Midbrain (tissue), 1 donor: Measurements from ENCODE around the gene SIGLEC1.

Experiments used
- DNase-seq: peaks from one replicate; lab custom pipeline; 2025; lab: John Stamatoyannopoulos, UW

The SIGLEC1 gene

GRCh38 chr20:3744806-3745685 lies 32.6 kb upstream of the SIGLEC1 start:
- no peak for DNase-seq

GRCh38 chr20:3744037-3744436 lies 31.6 kb upstream of the SIGLEC1 start:
- no peak for DNase-seq

GRCh38 chr20:3743251-3743650 lies 30.9 kb upstream of the SIGLEC1 start:
- no peak for DNase-seq

GRCh38 chr20:3741836-3742458 lies 29.5 kb upstream of the SIGLEC1 start:
- DNase-seq = no peak

GRCh38 chr20:3740615-3741301 lies 28.4 kb upstream of the SIGLEC1 start:
- DNase-seq = no peak

GRCh38 chr20:3739926-3740451 lies 27.6 kb upstream of the SIGLEC1 start:
- DNase-seq = no peak

- no peak for DNase-seq
These were observed 26.9 kb upstream of the SIGLEC1 start for GRCh38 chr20:3739054-3739925.

- DNase-seq = no peak
These were observed 26.0 kb upstream of the SIGLEC1 start for GRCh38 chr20:3738111-3739053.

GRCh38 chr20:3735768-3736167 lies 23.4 kb upstream of the SIGLEC1 start:
- DNase-seq = no peak

GRCh38 chr20:3734111-3734843 lies 21.9 kb upstream of the SIGLEC1 start:
- no peak for DNase-seq

- DNase-seq = no peak
These were observed 21.0 kb upstream of the SIGLEC1 start for GRCh38 chr20:3733119-3733995.

- no peak for DNase-seq
These were observed 20.1 kb upstream of the SIGLEC1 start, which contains the start of gene HSPA12B for GRCh38 chr20:3732327-3733118. HSPA12B (plus strand) TSS chr20:3732685; CDS start chr20:3738675, 5,990 bp downstream.

GRCh38 chr20:3731944-3732326 lies 19.5 kb upstream of the SIGLEC1 start:
- DNase-seq = no peak

- DNase-seq = no peak
These were observed 18.6 kb upstream of the SIGLEC1 start for GRCh38 chr20:3730803-3731672.

- no peak for DNase-seq
These were observed 17.6 kb upstream of the SIGLEC1 start for GRCh38 chr20:3729811-3730540.

- DNase-seq = no peak
These were observed 17.0 kb upstream of the SIGLEC1 start for GRCh38 chr20:3729378-3729777.
